Measurements from ENCODE around the gene LYRM2. TPM values are rescaled to one million over a fixed set of nuclear protein-coding genes. Genes with fewer than 3 reads are reported as not detected.

The LYRM2 gene
- total RNA-seq, 1 donor from 2014 or later = 11.3 TPM

- no peak for DNase-seq (ENCODE audit: low read depth)
- TF ChIP-seq, protein P1, sequence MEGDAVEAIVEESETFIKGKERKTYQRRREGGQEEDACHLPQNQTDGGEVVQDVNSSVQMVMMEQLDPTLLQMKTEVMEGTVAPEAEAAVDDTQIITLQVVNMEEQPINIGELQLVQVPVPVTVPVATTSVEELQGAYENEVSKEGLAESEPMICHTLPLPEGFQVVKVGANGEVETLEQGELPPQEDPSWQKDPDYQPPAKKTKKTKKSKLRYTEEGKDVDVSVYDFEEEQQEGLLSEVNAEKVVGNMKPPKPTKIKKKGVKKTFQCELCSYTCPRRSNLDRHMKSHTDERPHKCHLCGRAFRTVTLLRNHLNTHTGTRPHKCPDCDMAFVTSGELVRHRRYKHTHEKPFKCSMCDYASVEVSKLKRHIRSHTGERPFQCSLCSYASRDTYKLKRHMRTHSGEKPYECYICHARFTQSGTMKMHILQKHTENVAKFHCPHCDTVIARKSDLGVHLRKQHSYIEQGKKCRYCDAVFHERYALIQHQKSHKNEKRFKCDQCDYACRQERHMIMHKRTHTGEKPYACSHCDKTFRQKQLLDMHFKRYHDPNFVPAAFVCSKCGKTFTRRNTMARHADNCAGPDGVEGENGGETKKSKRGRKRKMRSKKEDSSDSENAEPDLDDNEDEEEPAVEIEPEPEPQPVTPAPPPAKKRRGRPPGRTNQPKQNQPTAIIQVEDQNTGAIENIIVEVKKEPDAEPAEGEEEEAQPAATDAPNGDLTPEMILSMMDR (conservative IDR thresholded peaks at IDR 0.05; ENCODE audit: low read depth, low read length) = no peak
- no peak overlapping the region for H3K4me3 ChIP-seq (ENCODE audit: low read depth, low read length)
These were observed 112.0 kb downstream of the LYRM2 start for GRCh38 chr6:89526563-89526869.

- TF ChIP-seq, protein P1 (conservative IDR thresholded peaks at IDR 0.05; ENCODE audit: low read depth, low read length) = no peak
- no peak for DNase-seq (ENCODE audit: low read depth)
- H3K4me3 ChIP-seq (ENCODE audit: low read depth, low read length) = no peak overlapping the region
These were observed 112.6 kb downstream of the LYRM2 start for GRCh38 chr6:89525786-89526562.

- TF ChIP-seq, protein P1 (conservative IDR thresholded peaks at IDR 0.05; ENCODE audit: low read depth, low read length) = no peak
- no peak for DNase-seq (ENCODE audit: low read depth)
- H3K4me3 ChIP-seq (ENCODE audit: low read depth, low read length) = no peak overlapping the region
These were observed 115.8 kb downstream of the LYRM2 start for GRCh38 chr6:89522778-89523177.

GRCh38 chr6:89520736-89521135, 117.8 kb downstream of the LYRM2 start:
- DNase-seq (ENCODE audit: low read depth) = no peak
- H3K4me3 ChIP-seq (ENCODE audit: low read depth, low read length) = no peak overlapping the region
- TF ChIP-seq, protein P1 (conservative IDR thresholded peaks at IDR 0.05; ENCODE audit: low read depth, low read length) = no peak

DNA sequence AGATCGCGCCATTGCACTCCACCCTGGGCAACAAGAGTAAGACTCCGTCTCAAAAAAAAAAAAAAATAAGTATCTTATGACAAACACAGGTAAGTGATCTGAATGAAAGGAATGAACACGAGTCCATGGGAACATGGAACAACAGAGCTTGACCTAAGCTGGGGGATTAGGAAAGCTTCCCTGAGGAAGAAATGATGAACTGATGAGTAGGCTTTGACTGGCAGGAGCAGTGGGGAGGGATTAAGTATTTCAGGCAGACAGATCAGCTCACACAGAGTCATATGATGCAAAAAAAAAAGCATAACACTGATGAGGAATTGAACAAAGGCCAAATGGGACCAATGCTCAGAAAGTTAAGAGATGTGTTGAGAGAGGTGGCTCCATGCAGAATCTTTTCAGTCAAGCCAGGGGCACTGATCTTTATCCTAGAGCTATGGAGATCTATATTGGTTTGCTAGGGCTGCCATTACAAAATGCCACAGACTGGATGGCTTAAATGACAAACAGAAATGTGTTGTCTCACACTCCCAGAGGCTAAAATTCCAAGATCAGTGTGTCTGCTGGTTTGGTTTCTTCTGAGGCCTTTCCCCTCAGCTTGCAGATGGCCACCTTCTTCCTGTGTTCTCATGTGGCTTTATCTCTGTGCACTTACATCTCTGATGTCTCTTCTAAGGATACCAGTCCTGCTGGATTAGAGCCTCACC, 120.0 kb downstream of the LYRM2 start:
- DNase-seq (ENCODE audit: low read depth) = no peak
- H3K4me3 ChIP-seq (ENCODE audit: low read depth, low read length) = no peak overlapping the region
- TF ChIP-seq, protein P1 (conservative IDR thresholded peaks at IDR 0.05; ENCODE audit: low read depth, low read length) = no peak

Other genes with a start within 250 kb of the LYRM2 start
- gene RRAGD, start 226.5 kb downstream of the LYRM2 start, total RNA-seq = 10.8 and 12.7 TPM in 2 replicates
- 4.4 and 6.2 TPM in 2 replicates for gene ANKRD6, start 205.6 kb downstream of the LYRM2 start, total RNA-seq
- gene MDN1, start 181.0 kb upstream of the LYRM2 start, total RNA-seq = 11.3 and 13.2 TPM in 2 replicates
- gene CASP8AP2, start 191.1 kb upstream of the LYRM2 start, total RNA-seq = 8.2 and 12.5 TPM in 2 replicates

Data from epithelial cell of proximal tubule (primary cell).